Frontal cortex (tissue), 4 donors: Measurements from ENCODE around the gene YY1AP1. TPM values are rescaled to one million over a fixed set of nuclear protein-coding genes. Genes with fewer than 3 reads are reported as not detected.
"Not testable (repeated sequence)": the region's sequence is repeated elsewhere in the genome, so short reads cannot be mapped to it uniquely, and the experiment has no call there.

Source experiments
- DNase-seq, 2 donors: peaks; one replicate each; pipeline ENCODE4 v3.0.0; 2012; ENCODE audit warnings: low spot score in 2 of 2
- FAIRE-seq: peaks from 2 replicates; lab custom pipeline; 2012; peaks lifted over from hg19 to GRCh38; lab: Jason Lieb, UNC
- total RNA-seq: library from RNA; depleted of rRNA; stranded (reverse); fragments of >200 nt; gene quantifications from one replicate; pipeline ENCODE4 v1.2.3, GENCODE V29; 2014
- donor health status: control.
- donor health status: control.
- donor health status: control.

Gene YY1AP1
- total RNA-seq, 1 donor from 2014 or later, result 527 TPM

DNA sequence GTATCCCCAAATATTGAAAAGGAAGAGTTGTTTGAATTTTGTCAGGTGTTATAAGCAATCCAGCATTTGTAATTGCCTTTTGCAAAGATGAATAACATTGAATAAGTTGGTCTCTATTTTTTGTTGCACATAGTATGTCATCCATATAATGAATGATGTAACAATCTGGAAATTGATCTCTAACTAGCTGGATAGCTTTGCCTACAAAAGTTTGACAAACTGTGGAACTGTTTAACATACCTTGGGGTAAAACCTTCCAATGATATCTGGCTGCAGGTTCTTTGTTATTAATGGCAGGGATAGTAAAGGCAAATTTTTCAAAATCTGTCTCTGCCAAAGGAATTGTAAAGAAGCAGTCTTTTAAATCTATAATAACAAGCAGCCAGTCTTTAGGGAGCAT, 8.0 kb upstream of the YY1AP1 start:
- FAIRE-seq (no peak), DNase-seq (no peak)

DNA sequence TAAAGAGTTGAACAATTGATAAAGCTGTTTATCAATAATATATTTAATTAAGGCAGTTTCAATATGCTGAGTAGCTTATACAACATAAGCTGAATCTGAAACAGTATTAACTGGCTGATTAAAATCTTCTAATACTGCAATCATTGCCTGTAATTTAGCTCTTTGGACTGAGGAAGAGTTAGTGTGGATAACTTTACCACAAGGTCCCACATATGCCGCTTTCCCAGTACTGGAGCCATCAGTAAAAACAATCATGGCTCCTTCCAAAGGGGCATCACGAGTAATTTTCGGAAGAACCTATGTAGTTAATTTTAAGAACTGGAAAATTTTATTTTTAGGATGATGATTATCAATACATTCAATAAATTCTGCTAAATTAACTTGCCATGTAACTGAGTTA, 7.0 kb upstream of the YY1AP1 start:
- FAIRE-seq, result no peak

DNA sequence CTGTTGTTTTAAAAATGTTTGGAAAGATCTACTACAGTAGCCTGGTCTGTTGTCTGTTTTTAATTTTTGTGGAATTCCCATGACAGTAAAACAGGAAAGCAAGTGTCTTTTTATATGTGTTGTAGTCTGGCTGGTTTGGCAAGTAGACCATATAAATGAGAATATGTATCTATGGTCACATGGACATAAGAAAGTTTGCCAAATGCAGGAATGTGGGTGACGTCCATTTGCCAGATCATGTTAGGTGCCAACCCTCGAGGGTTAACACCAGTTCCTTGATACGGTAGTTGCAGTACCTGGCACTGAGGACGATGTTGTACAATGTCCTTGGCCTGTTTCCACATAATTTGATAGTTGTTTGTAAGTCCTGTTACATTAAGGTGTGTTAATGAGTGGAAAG, 6.5 kb upstream of the YY1AP1 start:
- no peak for DNase-seq
- no peak for FAIRE-seq

More for the DNA sequence above, 7.0 kb upstream of the YY1AP1 start:
- no peak for DNase-seq

DNA sequence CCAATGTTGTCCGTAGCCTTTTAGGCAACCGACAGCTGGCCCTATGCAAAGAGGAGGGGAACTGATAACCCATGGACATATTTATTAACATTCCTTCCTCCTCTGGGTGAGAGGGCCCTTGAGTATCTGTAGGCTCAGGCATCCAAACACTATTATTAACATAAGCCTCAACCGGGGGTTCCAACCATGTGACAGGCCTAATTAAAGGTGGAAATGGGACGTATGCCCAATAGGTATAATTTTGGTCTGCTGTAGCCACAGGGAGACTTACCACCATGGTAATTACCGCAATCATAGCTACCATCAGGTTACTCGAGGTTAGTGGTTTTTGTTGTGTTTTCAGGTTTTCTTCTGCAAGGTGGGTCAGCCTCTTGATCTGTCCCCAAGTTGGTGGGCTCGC, 5.6 kb upstream of the YY1AP1 start:
- FAIRE-seq (no peak), DNase-seq (no peak)

DNA sequence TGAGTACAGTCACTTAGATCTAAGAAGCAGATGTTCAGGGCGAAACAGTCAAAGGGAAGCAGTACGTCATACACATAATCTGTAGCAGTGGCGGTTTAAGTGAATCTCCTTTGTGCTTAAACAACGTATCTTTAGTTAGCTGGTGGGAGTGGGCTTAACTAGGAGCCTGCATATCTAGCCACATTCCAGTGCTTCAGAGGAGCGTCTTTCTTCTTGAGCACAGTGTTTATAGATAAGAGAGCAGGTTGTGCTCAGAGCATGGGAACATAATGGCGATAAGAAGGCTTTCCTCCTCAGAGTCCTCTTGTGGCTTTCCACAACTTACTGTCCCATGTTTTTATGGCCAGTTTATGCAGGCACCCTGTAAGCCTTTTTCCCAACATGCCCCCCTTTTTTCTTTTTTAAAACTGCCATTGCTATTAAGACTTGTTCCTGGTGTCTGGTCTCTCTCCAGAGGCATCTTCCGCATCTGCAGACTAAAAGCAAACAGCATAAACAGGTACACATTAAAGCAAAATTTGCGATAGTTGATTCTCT, 3.5 kb upstream of the YY1AP1 start:
- no peak for DNase-seq
- no peak for FAIRE-seq

DNA sequence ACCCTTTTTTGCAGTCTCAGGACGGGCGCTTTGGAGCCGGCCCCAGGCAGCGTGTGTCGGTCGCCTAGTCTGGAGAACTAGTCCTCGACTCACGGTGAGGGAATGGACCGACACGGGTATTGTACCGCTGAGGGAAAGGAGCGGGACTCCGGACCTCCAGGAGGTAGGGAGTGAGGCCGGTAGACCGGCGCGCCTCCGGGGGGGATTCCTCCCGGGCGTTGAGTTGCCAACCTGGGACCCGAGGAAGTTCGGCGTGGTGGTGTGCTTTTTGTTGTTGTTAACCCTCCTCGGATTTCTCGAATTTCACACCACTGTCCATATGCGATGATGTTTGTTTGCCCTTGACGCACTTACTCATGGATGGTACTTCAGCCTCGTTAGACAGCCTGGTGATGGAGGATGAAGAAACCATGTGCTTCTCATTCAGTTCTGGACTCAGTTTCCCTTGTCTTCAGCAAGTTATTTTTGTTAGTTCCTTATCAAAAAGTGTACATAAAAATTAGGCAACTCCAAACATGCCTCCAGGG, 570 bp upstream of the YY1AP1 start, which contains the start of gene DAP3:
DAP3 (plus strand) TSS at position 11 of the 527 bp plus-strand sequence. CDS start 20,689 bp downstream, outside the sequence.
- peak in 1 of 2 donors; percentile 82 for DNase-seq
- FAIRE-seq, result not testable (repeated sequence)

DNA sequence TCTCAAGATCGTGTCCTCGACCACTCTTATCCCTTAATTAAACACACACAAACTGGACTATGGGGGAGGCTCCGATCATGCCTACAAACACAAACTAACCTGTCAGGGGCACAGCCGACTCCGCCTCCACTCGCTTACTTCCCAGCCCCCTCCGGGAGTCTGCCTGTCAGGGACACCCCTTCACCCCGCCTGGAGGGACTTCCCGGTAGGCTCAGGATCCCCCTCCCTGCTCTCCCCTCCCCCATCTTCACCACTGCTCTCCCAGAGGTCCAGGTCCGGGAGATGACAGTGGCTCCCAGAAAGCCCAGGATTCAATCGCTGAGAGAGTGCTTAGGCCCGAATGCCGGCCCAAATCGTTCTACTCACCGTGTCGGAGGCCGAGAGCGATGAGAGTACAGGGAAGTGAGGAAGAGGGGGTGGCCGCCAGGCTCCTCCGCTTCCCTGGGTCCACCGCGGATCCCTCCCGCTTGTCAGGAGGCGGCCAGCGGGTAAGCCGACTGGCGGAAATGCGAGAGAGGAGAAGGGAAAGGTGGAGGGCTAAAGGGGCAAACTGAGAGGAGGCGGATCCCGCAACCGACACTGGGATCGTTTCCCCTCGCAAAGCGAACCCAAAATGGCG, 760 bp downstream of the YY1AP1 start:
- DNase-seq, FAIRE-seq: not testable (repeated sequence)

DNA sequence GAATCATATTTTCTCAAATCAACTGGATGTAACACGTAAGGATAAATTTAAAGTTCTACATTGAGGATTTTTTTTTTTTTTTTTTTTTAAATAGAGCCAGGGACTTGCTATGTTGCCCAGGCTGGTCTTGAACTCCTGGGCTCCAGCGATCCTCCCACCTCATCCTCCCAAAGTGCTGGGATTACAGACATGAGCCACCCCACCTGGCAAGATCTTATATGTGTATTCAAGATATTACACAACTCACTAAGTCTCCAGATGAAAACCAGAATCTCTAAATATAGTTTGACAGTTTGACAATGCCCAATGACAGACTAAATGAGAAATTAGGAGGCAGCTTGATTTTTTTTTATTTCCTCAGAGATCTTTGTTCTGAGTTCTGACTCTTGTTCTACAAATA, 6.8 kb downstream of the YY1AP1 start:
- no peak for FAIRE-seq

DNA sequence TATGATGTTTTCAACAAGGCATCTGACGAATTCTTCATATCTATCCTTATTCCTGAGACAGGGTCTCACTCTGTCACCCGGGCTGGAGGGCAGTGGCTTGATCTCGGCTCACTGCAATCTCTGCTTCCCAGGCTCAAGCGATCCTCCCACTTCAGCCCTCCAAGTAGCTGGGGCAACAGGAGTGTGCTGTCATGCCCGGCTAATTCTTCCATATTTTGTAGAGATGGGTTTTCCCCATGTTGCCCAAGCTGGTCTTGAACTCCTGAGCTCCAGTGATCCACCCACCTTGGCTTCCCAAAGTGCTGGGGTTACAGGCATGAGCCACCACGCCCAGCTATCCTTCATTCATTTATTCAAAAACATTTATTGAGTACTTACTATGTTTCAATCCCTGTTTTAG, 8.0 kb downstream of the YY1AP1 start:
- FAIRE-seq (no peak), DNase-seq (no peak)

More for the DNA sequence above, 6.8 kb downstream of the YY1AP1 start:
- DNase-seq, result no peak

DNA sequence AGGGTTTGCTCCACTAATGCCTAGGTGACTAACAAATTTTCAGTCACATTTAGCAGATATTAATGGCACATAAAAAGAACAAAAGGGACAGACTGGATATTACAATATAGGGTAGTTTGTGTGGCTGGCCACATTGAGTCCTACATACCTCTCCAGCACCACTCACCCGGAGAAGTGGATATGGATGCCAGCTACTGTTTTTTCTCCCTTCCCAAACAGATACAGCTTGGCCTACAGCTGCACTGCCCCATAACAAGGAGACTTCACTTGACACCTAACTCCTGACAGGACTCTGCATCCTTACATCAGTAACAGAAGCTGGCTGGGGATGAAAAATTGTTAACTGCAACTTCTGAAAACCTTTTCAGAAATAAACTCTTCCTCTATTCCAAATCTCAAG, 9.6 kb downstream of the YY1AP1 start:
- DNase-seq, FAIRE-seq: not testable (repeated sequence)

DNA sequence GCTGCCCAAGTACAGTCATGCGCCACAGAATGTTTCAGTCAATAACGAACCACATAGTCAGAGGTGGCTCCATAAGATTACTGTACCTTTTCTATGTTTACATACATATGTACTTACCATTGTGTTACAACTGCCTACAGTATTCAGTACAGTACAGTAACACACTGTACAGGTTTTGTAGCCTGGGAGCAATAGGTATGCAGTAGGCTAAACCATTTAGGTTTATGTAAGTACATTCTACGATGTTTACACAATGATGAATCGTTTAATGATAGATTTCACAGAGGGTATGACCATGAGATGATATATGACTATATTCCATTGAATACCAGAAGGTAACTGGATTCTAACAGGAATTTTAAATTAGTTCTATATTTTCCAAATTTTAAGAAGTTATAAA, 10.5 kb downstream of the YY1AP1 start:
- DNase-seq (no peak), FAIRE-seq (no peak)

DNA sequence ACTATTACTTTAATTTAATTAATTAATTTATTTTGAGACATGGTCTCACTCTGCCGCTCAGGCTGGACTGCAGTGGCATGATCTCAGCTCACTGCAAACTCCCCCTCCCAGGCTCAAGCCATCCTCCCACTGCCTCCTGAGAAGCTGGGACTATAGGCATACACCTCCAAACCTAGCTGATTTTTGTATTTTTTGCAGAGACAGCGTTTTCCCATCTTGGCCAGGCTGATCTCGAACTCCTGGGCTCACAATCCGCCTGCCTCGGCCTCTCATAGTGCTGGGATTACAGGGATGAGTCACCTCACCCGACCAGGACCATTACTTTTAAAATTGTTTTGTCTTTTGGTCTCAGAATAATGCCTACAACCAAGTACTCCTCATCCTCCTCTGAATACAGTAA, 15.6 kb downstream of the YY1AP1 start:
- no peak for DNase-seq
- FAIRE-seq, result no peak

DNA sequence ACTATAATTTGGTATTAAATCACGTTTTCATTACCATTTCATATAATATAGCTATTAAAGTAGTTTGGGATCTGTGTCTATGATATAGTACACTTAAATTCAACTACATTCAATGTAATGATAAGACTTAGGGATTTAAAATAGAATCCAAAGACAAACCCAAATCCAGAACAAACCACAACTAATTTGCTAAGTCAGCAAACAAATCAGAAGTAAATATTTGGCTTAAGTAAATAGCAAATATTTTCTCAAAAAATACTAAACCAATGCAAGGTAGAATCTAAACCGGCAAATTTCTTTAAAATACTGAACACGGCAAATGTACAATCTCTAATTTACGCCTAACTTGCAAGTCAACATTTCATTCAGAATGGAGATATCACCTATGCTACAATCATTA, 16.8 kb downstream of the YY1AP1 start:
- no peak for FAIRE-seq
- no peak for DNase-seq

DNA sequence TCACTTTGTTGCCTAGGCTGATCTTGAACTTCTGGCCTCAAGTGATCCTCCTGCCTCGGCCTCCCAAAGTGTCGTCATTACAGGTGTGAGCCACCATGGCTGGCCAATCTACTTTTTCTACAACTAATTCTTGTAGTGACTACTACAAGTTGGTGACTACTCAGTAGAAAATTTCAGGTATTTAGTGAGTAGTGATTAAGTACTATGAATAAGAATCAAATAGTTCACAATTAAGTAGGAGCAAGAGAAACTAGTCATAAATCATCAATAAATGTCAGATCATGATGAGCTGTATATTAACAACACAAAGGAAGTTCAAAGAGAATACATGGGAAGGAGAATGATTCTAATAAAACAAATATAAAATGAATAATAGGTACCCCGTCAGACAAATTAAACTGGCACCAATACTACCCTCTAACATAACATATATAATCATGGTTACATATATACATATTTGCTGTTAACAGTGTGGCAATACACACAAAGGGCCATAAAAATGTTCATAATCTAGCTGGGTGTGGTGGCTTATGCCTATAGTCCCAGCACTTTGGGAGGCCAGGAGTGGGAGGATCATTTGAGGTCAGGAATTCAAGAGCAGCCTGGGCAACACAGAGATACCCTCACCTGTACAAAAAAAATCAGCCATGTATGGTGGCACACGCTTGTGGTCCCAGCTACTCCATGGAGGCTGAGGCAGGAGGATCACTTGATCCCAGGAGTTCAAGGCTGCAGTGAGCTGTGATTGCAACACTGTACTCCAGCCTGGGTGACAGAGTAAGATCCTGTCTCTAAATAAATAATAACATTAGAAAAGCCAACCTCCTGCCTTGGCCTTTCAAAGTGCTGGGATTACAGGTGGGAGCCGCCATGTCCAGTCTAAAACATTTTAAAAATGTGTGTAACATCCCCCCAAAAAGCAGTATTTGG, 19.1 kb downstream of the YY1AP1 start:
- FAIRE-seq (no peak), DNase-seq (no peak)

DNA sequence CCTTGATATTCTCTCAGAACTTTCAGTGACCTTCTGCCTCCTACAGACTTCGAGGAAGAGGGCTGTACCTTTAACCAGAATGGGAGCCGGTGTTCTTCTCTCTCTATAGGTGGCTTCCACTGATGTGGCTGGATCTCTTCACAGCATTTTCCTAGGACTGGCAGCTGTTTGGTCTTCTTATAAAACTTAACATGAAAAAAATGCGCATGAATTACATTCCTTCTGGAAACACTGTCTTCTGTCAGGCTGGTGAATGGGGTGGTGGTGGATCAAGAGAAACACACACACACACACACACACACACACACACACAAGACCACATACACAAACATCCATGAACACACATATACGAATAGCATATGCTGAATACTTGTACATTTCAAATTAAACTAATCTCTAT, 27.3 kb downstream of the YY1AP1 start:
- DNase-seq, FAIRE-seq: not testable (repeated sequence)

DNA sequence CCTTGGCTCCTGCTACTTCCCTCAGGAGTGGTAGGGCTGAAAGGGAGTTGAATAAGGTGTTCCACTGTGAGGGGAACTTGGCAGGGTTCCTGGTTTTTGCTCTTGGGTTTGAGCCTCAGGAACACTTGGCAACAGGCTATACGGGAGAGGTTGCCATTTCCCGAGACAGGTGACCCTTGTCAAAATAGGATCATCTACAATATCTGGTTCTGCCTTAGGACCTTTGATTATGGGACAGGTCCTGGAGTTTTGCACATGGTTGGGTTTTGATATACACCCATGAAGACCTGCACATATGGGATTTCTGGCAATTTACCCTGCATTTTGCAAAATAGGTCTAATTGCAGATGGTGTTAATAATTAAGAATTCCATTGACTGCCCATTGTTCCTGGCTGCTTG, 31.1 kb downstream of the YY1AP1 start:
- DNase-seq, result no peak
- no peak for FAIRE-seq

DNA sequence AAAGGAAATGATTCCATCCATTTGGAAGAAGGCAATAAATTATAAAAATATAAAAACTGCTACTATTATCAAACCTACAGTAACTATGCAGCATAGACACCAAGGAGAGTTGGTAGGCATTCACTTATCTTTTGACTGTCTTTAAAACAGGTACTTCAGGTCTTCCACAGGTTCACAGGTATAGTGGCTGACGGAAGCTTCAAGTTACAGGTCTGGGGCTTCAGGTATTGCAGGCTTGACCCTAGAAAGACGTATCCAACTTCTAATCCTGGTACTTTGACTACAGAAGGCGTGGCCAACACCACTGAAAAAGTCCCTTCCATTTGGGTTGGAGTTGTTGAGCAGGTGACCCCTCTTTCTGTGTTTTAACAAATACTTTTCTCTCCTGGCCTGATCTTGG, 35.6 kb downstream of the YY1AP1 start:
- FAIRE-seq, result no peak

DNA sequence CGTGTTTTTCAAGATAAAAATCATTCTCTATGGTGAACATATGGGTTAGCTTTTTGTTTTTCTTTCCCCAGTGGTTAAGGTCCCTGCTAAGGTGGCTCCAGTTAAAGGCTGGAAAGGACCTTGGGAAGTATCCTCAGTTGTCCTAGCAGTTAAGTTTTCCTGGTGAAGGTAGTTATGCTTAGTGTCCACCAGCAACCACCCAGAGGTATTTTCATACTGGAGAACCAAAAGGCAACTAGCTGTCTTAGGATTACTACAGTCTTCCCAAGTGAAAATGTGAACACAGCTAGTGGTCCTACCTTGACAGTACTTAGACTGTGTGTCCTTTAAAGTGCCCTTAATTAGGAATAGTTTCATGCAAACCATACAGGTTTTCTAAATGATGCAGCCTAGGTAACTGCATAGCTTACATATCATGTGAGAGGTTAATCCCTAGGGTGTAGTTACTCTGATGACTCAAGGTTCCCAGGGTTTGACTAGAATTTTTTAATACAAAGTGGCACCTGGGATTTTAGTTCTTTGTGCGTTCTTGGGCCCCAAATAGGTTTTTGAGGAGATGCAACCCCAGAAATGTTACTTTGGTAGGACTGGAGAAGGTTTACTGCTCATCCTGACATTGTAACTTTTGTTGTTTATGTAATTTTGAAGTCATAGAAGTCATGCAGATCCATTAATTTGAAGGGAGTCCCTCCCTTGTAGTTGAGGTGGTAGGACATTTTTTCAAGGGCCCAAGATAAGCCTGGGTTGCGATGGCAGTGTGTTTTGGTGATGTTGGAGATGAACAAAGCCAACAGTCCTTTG, 36.5 kb downstream of the YY1AP1 start:
- FAIRE-seq (no peak), DNase-seq (no peak)

More for the DNA sequence above, 35.6 kb downstream of the YY1AP1 start:
- no peak for DNase-seq

DNA sequence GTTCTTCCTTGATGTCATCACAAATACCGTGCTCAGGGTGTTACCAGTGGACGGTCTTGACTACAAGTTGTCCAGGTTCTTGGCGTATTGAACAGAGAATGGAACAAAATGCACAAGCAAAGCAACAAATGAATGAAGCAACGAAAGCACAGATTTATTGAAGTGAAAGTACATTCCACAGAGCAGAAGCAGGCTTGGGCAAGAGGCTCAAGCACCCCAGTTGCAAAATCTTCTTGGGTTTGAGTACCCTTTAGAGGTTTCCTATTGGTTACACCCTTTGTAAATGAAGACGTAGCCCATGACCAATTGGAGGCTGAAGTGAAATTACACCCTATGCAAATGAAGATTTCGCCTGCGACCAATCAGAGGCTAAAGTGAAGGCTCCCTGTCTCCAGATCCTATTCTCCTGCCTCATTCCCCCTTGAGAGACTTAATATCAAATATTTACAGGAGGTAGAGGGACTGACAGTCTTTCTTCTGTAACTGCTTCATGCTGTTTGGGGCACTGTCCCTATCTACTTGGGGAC, 38.3 kb downstream of the YY1AP1 start:
- FAIRE-seq (no peak), DNase-seq (no peak)

DNA sequence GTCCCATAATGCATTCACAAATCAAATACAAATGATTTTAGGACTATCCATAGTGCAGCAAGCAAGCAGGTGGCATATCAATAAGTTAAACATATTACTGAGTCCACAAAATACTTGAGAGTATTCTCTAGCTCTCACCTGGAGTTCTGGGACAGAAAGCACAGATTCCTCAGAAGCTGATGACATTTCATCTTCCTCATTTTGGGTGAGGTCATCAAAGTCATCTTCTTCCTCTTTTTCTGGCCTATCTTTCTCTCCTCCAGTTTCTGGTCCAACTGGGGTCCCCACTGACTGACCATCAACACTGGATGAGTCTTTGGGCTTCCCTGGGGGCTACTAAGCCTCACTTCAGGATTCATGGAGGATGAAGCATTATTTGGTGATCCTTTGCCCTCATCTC, 38.9 kb downstream of the YY1AP1 start:
- FAIRE-seq (no peak), DNase-seq (no peak)
